Measurements from ENCODE around the gene GOLPH3L. TPM values are rescaled to one million over a fixed set of nuclear protein-coding genes. Genes with fewer than 3 reads are reported as not detected.

GOLPH3L gene
- total and polyA plus RNA-seq, 2 of the 13 experiments (the other 11 are each of a cell fraction or from before 2014, with no cell fraction given), result 8.2 to 12.8 TPM

DNA sequence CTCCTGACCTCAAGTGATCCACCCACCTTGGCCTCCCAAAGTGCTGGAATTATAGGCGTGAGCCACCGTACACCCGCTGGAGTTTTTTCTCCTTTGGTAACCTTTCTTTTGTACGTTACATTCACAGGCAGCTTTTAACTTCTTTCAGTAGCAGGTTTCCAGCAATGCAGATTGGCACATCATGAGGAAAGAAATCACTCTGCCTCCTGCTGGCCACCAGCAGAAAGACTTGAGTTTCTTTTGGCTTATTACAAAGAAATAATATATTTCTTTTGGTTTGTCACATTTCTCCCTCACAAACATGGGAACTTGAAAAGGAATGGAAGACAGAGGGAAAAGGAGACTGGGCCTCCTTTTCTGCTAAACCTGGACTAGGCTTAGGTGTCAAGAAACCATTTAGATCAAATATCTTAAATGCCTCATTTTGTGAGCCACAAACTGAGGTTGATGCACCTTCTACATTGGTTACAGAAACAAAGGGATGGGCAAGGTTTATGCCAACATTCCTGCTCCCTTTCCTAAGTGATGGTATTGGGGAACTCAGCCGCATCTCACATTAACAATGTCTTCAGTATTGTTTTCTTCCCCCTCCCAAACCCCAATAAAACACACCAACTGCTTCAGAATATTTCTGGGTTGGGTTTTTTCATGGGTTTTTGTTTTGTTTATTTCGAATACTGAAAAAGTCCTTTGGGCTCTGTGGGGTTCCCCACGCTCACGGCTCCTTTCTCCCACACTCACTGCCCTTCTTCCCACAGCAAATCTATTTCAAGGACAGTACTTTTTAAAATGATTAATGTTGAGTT, 75.3 kb downstream of the GOLPH3L start:
- WGBS (ENCODE audit: low lambda C conversion rate), result 95% methylated on average over 8 of the region's 8 CpGs
- H3K4me2 ChIP-seq (ENCODE audit: low read depth, low read length), result no peak overlapping the region
- H3K36me3 ChIP-seq (replicated peaks in 1 of 2; ENCODE audit: control insufficient read depth in 1 of 2, insufficient read depth in 2 of 2, low read length in 2 of 2), result peaks cover 15 to 50% of the 10 kb centered on the region in 2 experiments
- intact Hi-C loops (cut with micrococcal nuclease; ENCODE audit: unreplicated experiment) (loop anchor here (1.0 to 10.0 kb wide), 5 partner anchors 43 to 193 kb away; partner anchors contain the start of genes GOLPH3L and MCL1), in situ Hi-C loops (cut with HindIII; ENCODE audit: extremely low pct_ligation_motif_present, low pct_unique_long_range_greater_than_20kb) (no loop called here)
- FAIRE-seq (no peak), ATAC-seq (no peak), DNase-seq (ENCODE audit: low spot score) (peak; percentile 48)
- BruUV-seq (replicated peaks), result TSS peak; percentile 24
- H3K9me3 ChIP-seq (ENCODE audit: low read length), result no peaks in the 10 kb centered on the region
- ChIA-PET CTCF (ENCODE audit: low intra/inter-chr PET ratio, low total read pairs) (interaction anchor here (1.1 to 2.1 kb wide), 3 partner anchors 42 to 157 kb away, joined by 4 to 15 read pairs (median 5); partner anchors contain the start of gene MCL1), POLR2A (interaction anchor here (0.8 to 4.5 kb wide), 10 partner anchors 17 to 61 kb away, joined by 3 to 40 read pairs (median 4); partner anchors contain the start of gene MCL1)
- no peak overlapping the region for H3K4me3 ChIP-seq (replicated peaks in 1 of 3; ENCODE audit: insufficient read depth in 1 of 3, low read depth in 2 of 3, low read length in 3 of 3)
- no peak overlapping the region for H2AFZ ChIP-seq (ENCODE audit: low read length)
- peaks cover 38% of the 10 kb centered on the region for H3K4me1 ChIP-seq (ENCODE audit: insufficient read depth, low read length)
- H3K27me3 ChIP-seq (ENCODE audit: control insufficient read depth in 1 of 2, insufficient read depth in 2 of 2, low read length in 2 of 2), result no peaks in the 10 kb centered on the region
- no peak overlapping the region; the same call in 1 of the 2 replicates for H3K9ac ChIP-seq (ENCODE audit: insufficient read depth, low read depth, low read length)
- H3K27ac ChIP-seq (ENCODE audit: extremely low read length, insufficient read depth, low read length), result no peak overlapping the region
- no peaks in the 10 kb centered on the region for H4K20me1 ChIP-seq (ENCODE audit: insufficient read depth, low read length)
- peaks cover 7% of the 10 kb centered on the region for H3K79me2 ChIP-seq (ENCODE audit: insufficient read depth, low read length)
- no peak for TF ChIP-seq SIN3A (IDR thresholded peaks at IDR 0.05; ENCODE audit: borderline replicate concordance, low read depth, low read length)
- no peak for TF ChIP-seq MAZ (IDR thresholded peaks at IDR 0.05; ENCODE audit: borderline replicate concordance, low read depth, low read length)
- no peak for TF ChIP-seq MAZ (CRISPR knock-in tag; IDR thresholded peaks at IDR 0.05; ENCODE audit: low read depth)
- no peak for TF ChIP-seq KMT2B (CRISPR knock-in tag; IDR thresholded peaks at IDR 0.05)
- no peak for TF ChIP-seq SNAI1 (CRISPR knock-in tag; IDR thresholded peaks at IDR 0.05; ENCODE audit: borderline replicate concordance)
- no peak for TF ChIP-seq MED8 (CRISPR knock-in tag; IDR thresholded peaks at IDR 0.05; ENCODE audit: insufficient replicate concordance)
- TF ChIP-seq, protein P1, sequence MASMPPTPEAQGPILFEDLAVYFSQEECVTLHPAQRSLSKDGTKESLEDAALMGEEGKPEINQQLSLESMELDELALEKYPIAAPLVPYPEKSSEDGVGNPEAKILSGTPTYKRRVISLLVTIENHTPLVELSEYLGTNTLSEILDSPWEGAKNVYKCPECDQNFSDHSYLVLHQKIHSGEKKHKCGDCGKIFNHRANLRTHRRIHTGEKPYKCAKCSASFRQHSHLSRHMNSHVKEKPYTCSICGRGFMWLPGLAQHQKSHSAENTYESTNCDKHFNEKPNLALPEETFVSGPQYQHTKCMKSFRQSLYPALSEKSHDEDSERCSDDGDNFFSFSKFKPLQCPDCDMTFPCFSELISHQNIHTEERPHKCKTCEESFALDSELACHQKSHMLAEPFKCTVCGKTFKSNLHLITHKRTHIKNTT (CRISPR knock-in tag; IDR thresholded peaks at IDR 0.05), result no peak
- TF ChIP-seq ARNTL (CRISPR knock-in tag; IDR thresholded peaks at IDR 0.05), result no peak
- peak; percentile 24; the same call in 1 of the 2 replicates for TF ChIP-seq GATAD2A (CRISPR knock-in tag; IDR thresholded peaks at IDR 0.05)
- TF ChIP-seq, protein P2, sequence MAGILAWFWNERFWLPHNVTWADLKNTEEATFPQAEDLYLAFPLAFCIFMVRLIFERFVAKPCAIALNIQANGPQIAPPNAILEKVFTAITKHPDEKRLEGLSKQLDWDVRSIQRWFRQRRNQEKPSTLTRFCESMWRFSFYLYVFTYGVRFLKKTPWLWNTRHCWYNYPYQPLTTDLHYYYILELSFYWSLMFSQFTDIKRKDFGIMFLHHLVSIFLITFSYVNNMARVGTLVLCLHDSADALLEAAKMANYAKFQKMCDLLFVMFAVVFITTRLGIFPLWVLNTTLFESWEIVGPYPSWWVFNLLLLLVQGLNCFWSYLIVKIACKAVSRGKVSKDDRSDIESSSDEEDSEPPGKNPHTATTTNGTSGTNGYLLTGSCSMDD (CRISPR knock-in tag; IDR thresholded peaks at IDR 0.05), result no peak
- TF ChIP-seq STAG1 (CRISPR knock-in tag; IDR thresholded peaks at IDR 0.05), result peak; percentile 67
- no peak for TF ChIP-seq JDP2 (CRISPR knock-in tag; IDR thresholded peaks at IDR 0.05; ENCODE audit: borderline replicate concordance)
- no peak for TF ChIP-seq NFRKB (IDR thresholded peaks at IDR 0.05)
- TF ChIP-seq CEBPG (CRISPR knock-in tag; IDR thresholded peaks at IDR 0.05), result peak; percentile 71
- no peak for TF ChIP-seq ZNF703 (CRISPR knock-in tag; IDR thresholded peaks at IDR 0.05; ENCODE audit: borderline replicate concordance)
- no peak for TF ChIP-seq ZEB1 (IDR thresholded peaks at IDR 0.05; ENCODE audit: insufficient replicate concordance, low read depth)
- TF ChIP-seq SIN3B (IDR thresholded peaks at IDR 0.05; ENCODE audit: low read length), result no peak
- no peak for TF ChIP-seq HES4 (CRISPR knock-in tag; IDR thresholded peaks at IDR 0.05; ENCODE audit: borderline replicate concordance)
- TF ChIP-seq ZKSCAN5 (CRISPR knock-in tag; IDR thresholded peaks at IDR 0.05), result no peak
- TF ChIP-seq ELF1 (CRISPR knock-in tag; IDR thresholded peaks at IDR 0.05), result no peak
- TF ChIP-seq, protein P3, sequence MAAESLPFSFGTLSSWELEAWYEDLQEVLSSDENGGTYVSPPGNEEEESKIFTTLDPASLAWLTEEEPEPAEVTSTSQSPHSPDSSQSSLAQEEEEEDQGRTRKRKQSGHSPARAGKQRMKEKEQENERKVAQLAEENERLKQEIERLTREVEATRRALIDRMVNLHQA (CRISPR knock-in tag; IDR thresholded peaks at IDR 0.05), result no peak
- no peak for TF ChIP-seq ZNF577 (CRISPR knock-in tag; IDR thresholded peaks at IDR 0.05; ENCODE audit: borderline replicate concordance, low read depth)
- no peak for TF ChIP-seq U2AF1 (optimal IDR thresholded peaks at IDR 0.05; ENCODE audit: low read depth, low read length)
- TF ChIP-seq MED1 (CRISPR knock-in tag; IDR thresholded peaks at IDR 0.05), result peak; percentile 29; the same call in 1 of the 2 replicates
